GM12874 (cell line): ENCODE measurements around the gene IFT122.

Experiments used
- TF ChIP-seq, protein P1 (sequence below): IDR thresholded peaks from 2 replicates; pipeline ENCODE4 v1.5.1; 2011; ENCODE audit warnings: low read depth, mild to moderate bottlenecking, control low read depth, low read length, moderate library complexity; ENCODE audit not compliant: insufficient read depth

Gene IFT122

GRCh38 chr3:129402616-129403015, 37.4 kb upstream of the IFT122 start:
- TF ChIP-seq, protein P1, sequence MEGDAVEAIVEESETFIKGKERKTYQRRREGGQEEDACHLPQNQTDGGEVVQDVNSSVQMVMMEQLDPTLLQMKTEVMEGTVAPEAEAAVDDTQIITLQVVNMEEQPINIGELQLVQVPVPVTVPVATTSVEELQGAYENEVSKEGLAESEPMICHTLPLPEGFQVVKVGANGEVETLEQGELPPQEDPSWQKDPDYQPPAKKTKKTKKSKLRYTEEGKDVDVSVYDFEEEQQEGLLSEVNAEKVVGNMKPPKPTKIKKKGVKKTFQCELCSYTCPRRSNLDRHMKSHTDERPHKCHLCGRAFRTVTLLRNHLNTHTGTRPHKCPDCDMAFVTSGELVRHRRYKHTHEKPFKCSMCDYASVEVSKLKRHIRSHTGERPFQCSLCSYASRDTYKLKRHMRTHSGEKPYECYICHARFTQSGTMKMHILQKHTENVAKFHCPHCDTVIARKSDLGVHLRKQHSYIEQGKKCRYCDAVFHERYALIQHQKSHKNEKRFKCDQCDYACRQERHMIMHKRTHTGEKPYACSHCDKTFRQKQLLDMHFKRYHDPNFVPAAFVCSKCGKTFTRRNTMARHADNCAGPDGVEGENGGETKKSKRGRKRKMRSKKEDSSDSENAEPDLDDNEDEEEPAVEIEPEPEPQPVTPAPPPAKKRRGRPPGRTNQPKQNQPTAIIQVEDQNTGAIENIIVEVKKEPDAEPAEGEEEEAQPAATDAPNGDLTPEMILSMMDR = no peak

GRCh38 chr3:129403450-129403849, 36.6 kb upstream of the IFT122 start:
- TF ChIP-seq, protein P1 = no peak

GRCh38 chr3:129404130-129404529, 35.9 kb upstream of the IFT122 start:
- TF ChIP-seq, protein P1 = no peak

DNA sequence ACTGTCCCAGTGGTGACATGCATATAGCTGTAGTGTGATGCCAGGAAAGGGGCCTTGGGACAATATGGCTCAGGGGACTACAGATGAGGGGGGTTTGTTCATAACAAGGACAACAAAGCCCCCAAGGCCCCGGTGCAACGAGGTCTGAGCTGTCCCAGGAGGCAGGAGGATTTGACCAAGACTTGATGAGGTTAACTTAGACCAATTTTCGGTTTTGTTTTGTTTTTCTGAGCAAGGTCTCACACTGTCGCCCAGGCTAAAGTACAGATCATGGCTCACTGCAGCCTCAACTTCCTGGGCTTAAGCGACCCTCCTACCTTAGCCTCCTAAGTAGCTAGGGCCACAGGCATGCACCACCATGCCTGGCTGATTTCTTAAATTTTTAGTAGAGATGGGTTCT, 35.4 kb upstream of the IFT122 start:
- TF ChIP-seq, protein P1 = no peak

GRCh38 chr3:129409541-129409940, 30.5 kb upstream of the IFT122 start:
- TF ChIP-seq, protein P1 = no peak

GRCh38 chr3:129410971-129411370, 29.1 kb upstream of the IFT122 start:
- TF ChIP-seq, protein P1 = no peak

DNA sequence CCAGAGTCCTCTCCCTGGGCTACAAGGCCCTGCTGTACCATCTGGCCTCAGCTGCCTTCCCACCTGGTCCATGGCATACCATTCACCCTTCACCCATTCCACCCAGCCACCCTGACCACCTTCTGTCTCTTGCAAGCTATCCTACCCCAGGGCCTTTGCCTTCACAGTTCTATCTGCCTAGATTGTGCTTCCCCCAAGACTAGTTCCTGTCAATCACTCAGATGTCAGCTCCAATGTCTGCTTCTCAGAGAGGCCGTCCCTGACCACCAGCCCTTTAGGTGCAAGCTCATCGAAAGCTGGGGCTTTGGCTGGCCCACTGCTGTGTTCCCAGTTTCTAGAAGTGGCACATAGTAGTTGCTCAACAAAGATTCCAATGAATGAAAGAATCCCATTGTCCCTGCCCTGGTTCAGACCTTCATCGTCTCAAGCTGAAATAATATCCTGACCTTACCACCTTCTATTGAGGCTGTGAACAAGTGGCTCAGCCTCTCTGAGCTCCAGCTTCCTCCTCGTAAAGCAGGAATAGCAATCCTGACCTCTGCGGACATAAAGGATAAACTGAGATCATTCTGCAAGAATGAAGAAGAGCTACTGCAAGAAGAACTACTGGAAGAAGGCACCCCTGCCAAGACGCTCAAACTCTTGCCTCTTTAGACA, 27.4 kb upstream of the IFT122 start:
- TF ChIP-seq, protein P1 = no peak
